HEK293 (cell line): ENCODE results near the gene C5orf46.
"Not testable (repeated sequence)": the region's sequence is repeated elsewhere in the genome, so short reads cannot be mapped to it uniquely, and the experiment has no call there.

Source experiments
- CTCF ChIA-PET: fragments of 350-600 bp; formaldehyde crosslinking; extraction: SDS; loops from one replicate; lab custom pipeline; 2021; ENCODE audit warnings: antibody characterized with exemption; lab: Yijun Ruan, JAX
- POLR2A ChIA-PET: fragments of 300-600 bp; formaldehyde crosslinking; extraction: SDS; loops from one replicate; lab custom pipeline; 2020; ENCODE audit warnings: antibody characterized with exemption, inconsistent platforms; lab: Yijun Ruan, JAX
- H3K27ac ChIP-seq: fragments of 200-500 bp; sonication (Bioruptor generic); 2 replicates; pipeline ENCODE4 v1.5.1; 2014; ENCODE audit warnings: low read depth, low read length, control low read depth, inconsistent platforms; ENCODE audit errors: extremely low read depth
- H3K36me3 ChIP-seq, 2 experiments: fragments of 200-500 bp in 1 of 2; sonication (Bioruptor generic) in 1 of 2; 1 replicate in 1 of 2; 2 replicates in 1 of 2; pipeline ENCODE4 v1.5.1; 2014 to 2017; ENCODE audit warnings: inconsistent platforms in 2 of 2, low read length in 2 of 2; ENCODE audit not compliant: control insufficient read depth in 2 of 2, insufficient read depth in 1 of 2
- H3K4me1 ChIP-seq: fragments of 200-500 bp; sonication (Bioruptor generic); 2 replicates; pipeline ENCODE4 v1.5.1; 2014; ENCODE audit warnings: mild to moderate bottlenecking, low read length, inconsistent platforms; ENCODE audit not compliant: control insufficient read depth, insufficient read depth
- H3K4me3 ChIP-seq: 2 replicates; pipeline ENCODE4 v1.5.1; 2011; ENCODE audit warnings: low read depth, mild to moderate bottlenecking, control low read depth, low read length, moderate library complexity
- H3K9me3 ChIP-seq: fragments of 200-500 bp; sonication (Bioruptor generic); 2 replicates; pipeline ENCODE4 v1.5.1; 2014; ENCODE audit warnings: low read depth, low read length, inconsistent platforms; ENCODE audit not compliant: control insufficient read depth, insufficient read depth
- KLF1 ChIP-seq: fragments of 450-650 bp; formaldehyde crosslinking; IDR thresholded peaks from 2 replicates; pipeline ENCODE4 v1.5.1; 2016; ENCODE audit warnings: missing biosample characterization, missing genetic modification characterization
- TCF7L2 ChIP-seq: IDR thresholded peaks from 2 replicates; pipeline ENCODE4 v1.6.1; 2011; ENCODE audit warnings: low read depth, mild to moderate bottlenecking, inconsistent platforms, low read length, moderate library complexity, borderline replicate concordance
- YY1 ChIP-seq: fragments of 450-650 bp; formaldehyde crosslinking; IDR thresholded peaks from 2 replicates; pipeline ENCODE4 v1.5.1; 2018; ENCODE audit warnings: missing biosample characterization, missing genetic modification characterization
- ZBTB1 ChIP-seq: fragments of 450-650 bp; formaldehyde crosslinking; IDR thresholded peaks from 2 replicates; pipeline ENCODE4 v1.5.1; 2016; ENCODE audit warnings: missing biosample characterization, missing genetic modification characterization
- ZFP41 ChIP-seq: fragments of 450-650 bp; formaldehyde crosslinking; IDR thresholded peaks from 2 replicates; pipeline ENCODE4 v1.5.1; 2016; ENCODE audit warnings: missing biosample characterization, missing genetic modification characterization, borderline replicate concordance
- ZFP69B ChIP-seq: fragments of 450-650 bp; formaldehyde crosslinking; IDR thresholded peaks from 2 replicates; pipeline ENCODE4 v1.5.1; 2016; ENCODE audit warnings: missing biosample characterization, missing genetic modification characterization
- ZNF221 ChIP-seq: fragments of 450-650 bp; formaldehyde crosslinking; IDR thresholded peaks from 2 replicates; pipeline ENCODE4 v1.5.1; 2017; ENCODE audit warnings: missing biosample characterization, missing genetic modification characterization, borderline replicate concordance
- ZNF24 ChIP-seq: fragments of 450-650 bp; formaldehyde crosslinking; IDR thresholded peaks from 2 replicates; pipeline ENCODE4 v1.5.1; 2016; ENCODE audit warnings: missing biosample characterization, missing genetic modification characterization
- ZNF302 ChIP-seq: fragments of 450-650 bp; formaldehyde crosslinking; IDR thresholded peaks from 2 replicates; pipeline ENCODE4 v1.5.1; 2016; ENCODE audit warnings: missing biosample characterization, missing genetic modification characterization, low read depth
- ZNF311 ChIP-seq: fragments of 450-650 bp; formaldehyde crosslinking; IDR thresholded peaks from 2 replicates; pipeline ENCODE4 v1.5.1; 2017; ENCODE audit warnings: missing biosample characterization, missing genetic modification characterization, borderline replicate concordance
- ZNF571 ChIP-seq: fragments of 450-650 bp; formaldehyde crosslinking; IDR thresholded peaks from 2 replicates; pipeline ENCODE4 v1.5.0; 2017; ENCODE audit warnings: missing biosample characterization, missing genetic modification characterization
- ZNF600 ChIP-seq: fragments of 450-650 bp; formaldehyde crosslinking; IDR thresholded peaks from 2 replicates; pipeline ENCODE4 v1.5.1; 2016; ENCODE audit warnings: missing biosample characterization, missing genetic modification characterization
- ZNF843 ChIP-seq: fragments of 450-650 bp; formaldehyde crosslinking; IDR thresholded peaks from 2 replicates; pipeline ENCODE4 v1.5.1; 2016; ENCODE audit warnings: missing biosample characterization, missing genetic modification characterization
- ZSCAN23 ChIP-seq: fragments of 450-650 bp; formaldehyde crosslinking; IDR thresholded peaks from 2 replicates; pipeline ENCODE4 v1.5.1; 2016; ENCODE audit warnings: missing biosample characterization, missing genetic modification characterization
- TF ChIP-seq, protein P1 (sequence below): fragments of 450-650 bp; formaldehyde crosslinking; IDR thresholded peaks from 2 replicates; pipeline ENCODE4 v1.5.1; 2017; ENCODE audit warnings: missing biosample characterization, missing genetic modification characterization
- TF ChIP-seq, protein P2 (sequence below): sonication (generic); formaldehyde crosslinking; IDR thresholded peaks from 2 replicates; pipeline ENCODE4 v1.8.1; 2022; ENCODE audit warnings: mild to moderate bottlenecking, moderate library complexity, missing genetic modification reagents
- TF ChIP-seq, protein P3 (sequence below): fragments of 450-650 bp; formaldehyde crosslinking; IDR thresholded peaks from 2 replicates; pipeline ENCODE4 v1.5.1; 2016; ENCODE audit warnings: missing biosample characterization, missing genetic modification characterization
- TF ChIP-seq, protein P4 (sequence below): fragments of 450-650 bp; formaldehyde crosslinking; IDR thresholded peaks from 2 replicates; pipeline ENCODE4 v1.5.1; 2016; ENCODE audit warnings: missing biosample characterization, missing genetic modification characterization
- TF ChIP-seq, protein P5 (sequence below): fragments of 450-650 bp; formaldehyde crosslinking; IDR thresholded peaks from 2 replicates; pipeline ENCODE4 v1.5.1; 2016; ENCODE audit warnings: missing biosample characterization, missing genetic modification characterization, borderline replicate concordance
- TF ChIP-seq, protein P6 (sequence below): fragments of 450-650 bp; formaldehyde crosslinking; IDR thresholded peaks from 2 replicates; pipeline ENCODE4 v1.5.0; 2017; ENCODE audit warnings: missing biosample characterization, missing genetic modification characterization, borderline replicate concordance
- TF ChIP-seq, protein P7 (sequence below): fragments of 450-650 bp; formaldehyde crosslinking; IDR thresholded peaks from 2 replicates; pipeline ENCODE4 v1.5.1; 2017; ENCODE audit warnings: missing biosample characterization, missing genetic modification characterization

The C5orf46 gene

DNA sequence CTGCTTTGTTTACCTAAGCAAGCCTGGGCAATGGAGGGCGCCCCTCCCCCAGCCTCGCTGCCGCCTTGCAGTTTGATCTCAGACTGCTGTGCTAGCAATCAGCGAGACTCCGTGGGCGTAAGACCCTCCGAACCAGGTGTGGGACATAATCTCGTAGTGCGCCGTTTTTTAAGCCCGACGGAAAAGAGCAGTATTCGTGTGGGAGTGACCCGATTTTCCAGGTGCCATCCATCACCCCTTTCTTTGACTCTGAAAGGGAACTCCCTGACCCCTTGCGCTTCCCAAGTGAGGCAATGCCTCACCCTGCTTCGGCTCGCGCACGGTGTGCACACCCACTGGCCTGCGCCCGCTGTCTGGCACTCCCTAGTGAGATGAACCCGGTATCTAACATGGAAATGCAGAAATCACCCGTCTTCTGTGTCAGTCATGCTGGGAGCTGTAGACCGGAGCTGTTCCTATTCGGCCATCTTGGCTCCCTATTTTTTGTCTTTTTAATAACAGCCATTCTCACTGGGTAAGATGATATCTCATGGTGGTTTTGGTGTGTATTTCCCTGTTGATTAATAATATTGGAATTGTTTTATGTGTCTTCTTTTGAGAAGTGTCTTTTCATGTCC is 40.4 kb upstream of the C5orf46 start:
- H3K4me1 ChIP-seq, H3K9me3 ChIP-seq, POLR2A ChIA-PET, H3K4me3 ChIP-seq, H3K36me3 ChIP-seq, H3K27ac ChIP-seq: not testable (repeated sequence)
- CTCF ChIA-PET, result interaction anchor here (0.6 to 1.1 kb wide), 4 partner anchors 10 to 428 kb away, joined by 3 read pairs; no protein-coding TSS in a partner anchor
- TF ChIP-seq ZFP69B (tag by site-specific recombination) (0 out of 2 replicates have a peak, but pooled peaks have one; percentile 27), KLF1 (tag by site-specific recombination) (peak; percentile 18; the same call in 1 of the 2 replicates), YY1 (tag by site-specific recombination) (peak; percentile 48; the same call in 1 of the 2 replicates), ZNF600 (0 out of 2 replicates have a peak, but pooled peaks have one; percentile 30)

DNA sequence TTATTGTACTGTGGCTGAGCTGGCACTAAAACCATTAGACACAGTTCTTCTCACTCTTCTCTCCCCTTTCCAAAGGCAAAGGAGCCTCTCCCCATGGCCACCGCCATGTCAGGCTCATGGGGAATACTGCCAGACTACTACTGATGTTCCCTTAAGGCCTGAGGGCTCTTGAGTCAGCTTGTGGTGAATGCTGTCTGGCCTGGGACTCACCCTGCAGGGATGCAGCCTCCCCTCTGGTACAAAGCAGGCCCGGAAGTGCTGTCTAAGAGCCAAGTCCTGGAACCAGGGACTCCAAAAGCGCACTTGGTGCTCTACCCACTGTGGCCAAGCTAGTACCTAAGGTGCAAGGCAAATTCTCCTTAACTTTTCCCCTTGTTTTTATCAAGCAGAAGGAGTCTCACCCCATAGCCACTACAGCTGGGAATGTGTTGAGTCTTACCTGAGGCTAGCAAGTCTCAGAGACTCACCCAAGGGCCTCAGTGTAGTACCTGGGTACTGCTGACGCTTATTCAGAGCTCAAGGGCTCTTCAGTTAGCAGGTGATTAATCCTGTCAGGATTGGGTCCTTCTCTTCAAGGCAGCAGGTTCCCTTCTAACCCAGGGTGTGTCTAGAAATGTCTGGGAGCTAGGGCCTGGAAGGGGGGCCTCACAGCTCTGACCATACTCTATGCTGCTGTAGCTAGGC is 33.2 kb upstream of the C5orf46 start:
- ChIA-PET CTCF (interaction anchor here (0.6 to 1.6 kb wide), 5 partner anchors 11 to 181 kb away, joined by 3 to 7 read pairs (median 4); no protein-coding TSS in a partner anchor), POLR2A (no interaction called here)
- Histone ChIP-seq H3K27ac (no peak overlapping the region), H3K4me3 (no peak overlapping the region), H3K9me3 (no peaks in the 10 kb centered on the region), H3K4me1 (no peaks in the 10 kb centered on the region), H3K36me3 (no peaks in the 10 kb centered on the region)
- TF ChIP-seq ZNF221 (tag by site-specific recombination), result no peak
- TF ChIP-seq ZNF24 (tag by site-specific recombination), result no peak
- TF ChIP-seq, protein P1, sequence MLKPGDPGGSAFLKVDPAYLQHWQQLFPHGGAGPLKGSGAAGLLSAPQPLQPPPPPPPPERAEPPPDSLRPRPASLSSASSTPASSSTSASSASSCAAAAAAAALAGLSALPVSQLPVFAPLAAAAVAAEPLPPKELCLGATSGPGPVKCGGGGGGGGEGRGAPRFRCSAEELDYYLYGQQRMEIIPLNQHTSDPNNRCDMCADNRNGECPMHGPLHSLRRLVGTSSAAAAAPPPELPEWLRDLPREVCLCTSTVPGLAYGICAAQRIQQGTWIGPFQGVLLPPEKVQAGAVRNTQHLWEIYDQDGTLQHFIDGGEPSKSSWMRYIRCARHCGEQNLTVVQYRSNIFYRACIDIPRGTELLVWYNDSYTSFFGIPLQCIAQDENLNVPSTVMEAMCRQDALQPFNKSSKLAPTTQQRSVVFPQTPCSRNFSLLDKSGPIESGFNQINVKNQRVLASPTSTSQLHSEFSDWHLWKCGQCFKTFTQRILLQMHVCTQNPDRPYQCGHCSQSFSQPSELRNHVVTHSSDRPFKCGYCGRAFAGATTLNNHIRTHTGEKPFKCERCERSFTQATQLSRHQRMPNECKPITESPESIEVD, result no peak
- no peak for TF ChIP-seq TCF7L2
- no peak for TF ChIP-seq ZNF843 (tag by site-specific recombination)
- TF ChIP-seq, protein P2, sequence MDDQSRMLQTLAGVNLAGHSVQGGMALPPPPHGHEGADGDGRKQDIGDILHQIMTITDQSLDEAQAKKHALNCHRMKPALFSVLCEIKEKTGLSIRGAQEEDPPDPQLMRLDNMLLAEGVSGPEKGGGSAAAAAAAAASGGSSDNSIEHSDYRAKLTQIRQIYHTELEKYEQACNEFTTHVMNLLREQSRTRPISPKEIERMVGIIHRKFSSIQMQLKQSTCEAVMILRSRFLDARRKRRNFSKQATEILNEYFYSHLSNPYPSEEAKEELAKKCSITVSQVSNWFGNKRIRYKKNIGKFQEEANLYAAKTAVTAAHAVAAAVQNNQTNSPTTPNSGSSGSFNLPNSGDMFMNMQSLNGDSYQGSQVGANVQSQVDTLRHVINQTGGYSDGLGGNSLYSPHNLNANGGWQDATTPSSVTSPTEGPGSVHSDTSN (CRISPR knock-in tag), result no peak
- TF ChIP-seq ZFP41 (tag by site-specific recombination), result no peak
- no peak for TF ChIP-seq ZNF302 (tag by site-specific recombination)
- TF ChIP-seq ZNF571 (tag by site-specific recombination), result no peak
- TF ChIP-seq, protein P3, sequence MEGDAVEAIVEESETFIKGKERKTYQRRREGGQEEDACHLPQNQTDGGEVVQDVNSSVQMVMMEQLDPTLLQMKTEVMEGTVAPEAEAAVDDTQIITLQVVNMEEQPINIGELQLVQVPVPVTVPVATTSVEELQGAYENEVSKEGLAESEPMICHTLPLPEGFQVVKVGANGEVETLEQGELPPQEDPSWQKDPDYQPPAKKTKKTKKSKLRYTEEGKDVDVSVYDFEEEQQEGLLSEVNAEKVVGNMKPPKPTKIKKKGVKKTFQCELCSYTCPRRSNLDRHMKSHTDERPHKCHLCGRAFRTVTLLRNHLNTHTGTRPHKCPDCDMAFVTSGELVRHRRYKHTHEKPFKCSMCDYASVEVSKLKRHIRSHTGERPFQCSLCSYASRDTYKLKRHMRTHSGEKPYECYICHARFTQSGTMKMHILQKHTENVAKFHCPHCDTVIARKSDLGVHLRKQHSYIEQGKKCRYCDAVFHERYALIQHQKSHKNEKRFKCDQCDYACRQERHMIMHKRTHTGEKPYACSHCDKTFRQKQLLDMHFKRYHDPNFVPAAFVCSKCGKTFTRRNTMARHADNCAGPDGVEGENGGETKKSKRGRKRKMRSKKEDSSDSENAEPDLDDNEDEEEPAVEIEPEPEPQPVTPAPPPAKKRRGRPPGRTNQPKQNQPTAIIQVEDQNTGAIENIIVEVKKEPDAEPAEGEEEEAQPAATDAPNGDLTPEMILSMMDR (tag by site-specific recombination), result no peak
- TF ChIP-seq, protein P4, sequence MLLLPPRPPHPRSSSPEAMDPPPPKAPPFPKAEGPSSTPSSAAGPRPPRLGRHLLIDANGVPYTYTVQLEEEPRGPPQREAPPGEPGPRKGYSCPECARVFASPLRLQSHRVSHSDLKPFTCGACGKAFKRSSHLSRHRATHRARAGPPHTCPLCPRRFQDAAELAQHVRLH, result no peak
- TF ChIP-seq, protein P5, sequence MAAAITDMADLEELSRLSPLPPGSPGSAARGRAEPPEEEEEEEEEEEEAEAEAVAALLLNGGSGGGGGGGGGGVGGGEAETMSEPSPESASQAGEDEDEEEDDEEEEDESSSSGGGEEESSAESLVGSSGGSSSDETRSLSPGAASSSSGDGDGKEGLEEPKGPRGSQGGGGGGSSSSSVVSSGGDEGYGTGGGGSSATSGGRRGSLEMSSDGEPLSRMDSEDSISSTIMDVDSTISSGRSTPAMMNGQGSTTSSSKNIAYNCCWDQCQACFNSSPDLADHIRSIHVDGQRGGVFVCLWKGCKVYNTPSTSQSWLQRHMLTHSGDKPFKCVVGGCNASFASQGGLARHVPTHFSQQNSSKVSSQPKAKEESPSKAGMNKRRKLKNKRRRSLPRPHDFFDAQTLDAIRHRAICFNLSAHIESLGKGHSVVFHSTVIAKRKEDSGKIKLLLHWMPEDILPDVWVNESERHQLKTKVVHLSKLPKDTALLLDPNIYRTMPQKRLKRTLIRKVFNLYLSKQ, result no peak
- TF ChIP-seq ZBTB1 (tag by site-specific recombination), result no peak
- TF ChIP-seq, protein P6, sequence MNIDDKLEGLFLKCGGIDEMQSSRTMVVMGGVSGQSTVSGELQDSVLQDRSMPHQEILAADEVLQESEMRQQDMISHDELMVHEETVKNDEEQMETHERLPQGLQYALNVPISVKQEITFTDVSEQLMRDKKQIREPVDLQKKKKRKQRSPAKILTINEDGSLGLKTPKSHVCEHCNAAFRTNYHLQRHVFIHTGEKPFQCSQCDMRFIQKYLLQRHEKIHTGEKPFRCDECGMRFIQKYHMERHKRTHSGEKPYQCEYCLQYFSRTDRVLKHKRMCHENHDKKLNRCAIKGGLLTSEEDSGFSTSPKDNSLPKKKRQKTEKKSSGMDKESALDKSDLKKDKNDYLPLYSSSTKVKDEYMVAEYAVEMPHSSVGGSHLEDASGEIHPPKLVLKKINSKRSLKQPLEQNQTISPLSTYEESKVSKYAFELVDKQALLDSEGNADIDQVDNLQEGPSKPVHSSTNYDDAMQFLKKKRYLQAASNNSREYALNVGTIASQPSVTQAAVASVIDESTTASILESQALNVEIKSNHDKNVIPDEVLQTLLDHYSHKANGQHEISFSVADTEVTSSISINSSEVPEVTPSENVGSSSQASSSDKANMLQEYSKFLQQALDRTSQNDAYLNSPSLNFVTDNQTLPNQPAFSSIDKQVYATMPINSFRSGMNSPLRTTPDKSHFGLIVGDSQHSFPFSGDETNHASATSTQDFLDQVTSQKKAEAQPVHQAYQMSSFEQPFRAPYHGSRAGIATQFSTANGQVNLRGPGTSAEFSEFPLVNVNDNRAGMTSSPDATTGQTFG, result no peak
- no peak for TF ChIP-seq ZNF311 (tag by site-specific recombination)
- TF ChIP-seq, protein P7, sequence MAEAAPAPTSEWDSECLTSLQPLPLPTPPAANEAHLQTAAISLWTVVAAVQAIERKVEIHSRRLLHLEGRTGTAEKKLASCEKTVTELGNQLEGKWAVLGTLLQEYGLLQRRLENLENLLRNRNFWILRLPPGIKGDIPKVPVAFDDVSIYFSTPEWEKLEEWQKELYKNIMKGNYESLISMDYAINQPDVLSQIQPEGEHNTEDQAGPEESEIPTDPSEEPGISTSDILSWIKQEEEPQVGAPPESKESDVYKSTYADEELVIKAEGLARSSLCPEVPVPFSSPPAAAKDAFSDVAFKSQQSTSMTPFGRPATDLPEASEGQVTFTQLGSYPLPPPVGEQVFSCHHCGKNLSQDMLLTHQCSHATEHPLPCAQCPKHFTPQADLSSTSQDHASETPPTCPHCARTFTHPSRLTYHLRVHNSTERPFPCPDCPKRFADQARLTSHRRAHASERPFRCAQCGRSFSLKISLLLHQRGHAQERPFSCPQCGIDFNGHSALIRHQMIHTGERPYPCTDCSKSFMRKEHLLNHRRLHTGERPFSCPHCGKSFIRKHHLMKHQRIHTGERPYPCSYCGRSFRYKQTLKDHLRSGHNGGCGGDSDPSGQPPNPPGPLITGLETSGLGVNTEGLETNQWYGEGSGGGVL (tag by site-specific recombination), result no peak
- TF ChIP-seq ZSCAN23 (tag by site-specific recombination), result no peak
